ENCODE data around the gene GALNT1.

DNA sequence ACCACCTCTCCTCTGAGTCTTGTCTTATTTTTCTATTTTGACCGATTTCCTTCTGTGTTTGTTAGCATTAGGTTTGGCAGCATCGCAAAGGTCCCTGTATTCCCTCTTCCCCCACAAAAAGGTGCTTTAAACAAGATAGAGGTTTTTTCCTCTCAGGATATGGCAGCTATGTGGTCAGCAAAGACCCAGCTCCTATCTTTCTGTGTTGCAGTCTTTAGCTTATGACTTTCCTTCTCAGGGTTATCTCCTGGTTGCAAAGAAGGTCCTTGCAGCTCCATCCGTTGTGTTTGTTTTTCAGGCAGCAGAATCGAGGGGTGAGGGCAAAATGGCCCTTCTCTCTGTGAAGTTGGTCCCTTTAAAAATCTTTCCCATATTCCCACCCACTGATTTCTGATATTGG, 38.4 kb downstream of the GALNT1 start:
- TF ChIP-seq ELF4 (IDR thresholded peaks at IDR 0.05): no peak
- TF ChIP-seq FOXM1 (IDR thresholded peaks at IDR 0.05; ENCODE audit: borderline replicate concordance): no peak
- TF ChIP-seq SP1 (IDR thresholded peaks at IDR 0.05): no peak
- no peak for TF ChIP-seq ARNT (IDR thresholded peaks at IDR 0.05)
- no peak for TF ChIP-seq NFRKB (IDR thresholded peaks at IDR 0.05)
- no peak for TF ChIP-seq SUZ12 (IDR thresholded peaks at IDR 0.05)
- TF ChIP-seq PKNOX1 (IDR thresholded peaks at IDR 0.05): no peak
- TF ChIP-seq HDGF (IDR thresholded peaks at IDR 0.05; ENCODE audit: borderline replicate concordance): no peak
- TF ChIP-seq FOXK2 (IDR thresholded peaks at IDR 0.05): no peak
- no peak for TF ChIP-seq BHLHE40 (IDR thresholded peaks at IDR 0.05; ENCODE audit: borderline replicate concordance)
- TF ChIP-seq LEF1 (IDR thresholded peaks at IDR 0.05; ENCODE audit: borderline replicate concordance): no peak
